ENCODE results near the gene PRKACB. TPM values are rescaled to one million over a fixed set of nuclear protein-coding genes. Genes with fewer than 3 reads are reported as not detected.

PRKACB gene
- total RNA-seq, 4 donors from 2014 or later: 4.4 to 12.3 (median 5.7) TPM

DNA sequence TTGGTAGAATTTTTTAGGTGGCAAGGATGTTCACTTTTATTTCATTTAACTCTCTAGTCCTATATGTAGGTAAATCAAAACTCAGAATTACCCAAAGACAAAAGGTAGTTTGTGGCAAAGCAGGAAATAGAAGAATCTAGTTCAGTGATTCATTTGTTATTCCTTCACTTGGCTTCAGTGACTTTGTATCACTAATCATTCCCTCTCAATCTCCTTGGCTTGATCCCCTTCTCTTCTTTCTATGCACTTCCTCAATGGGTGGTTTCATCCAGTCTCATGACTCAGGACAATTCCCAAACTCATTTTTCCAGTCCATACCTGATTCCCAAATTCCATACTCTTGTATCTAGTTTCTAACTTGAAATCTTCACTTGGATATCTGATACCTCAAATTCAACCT, 64.9 kb downstream of the PRKACB start:
- intact Hi-C loops (cut with DNase I; ENCODE audit: low total_unique reads): no loop called here
- TF ChIP-seq POLR2A (IDR thresholded peaks at IDR 0.05) (no peak), CTCF (IDR thresholded peaks at IDR 0.05) (no peak)
- no peak overlapping the region for H3K4me3 ChIP-seq (ENCODE audit: low read depth, poor library complexity, severe bottlenecking)
- DNase-seq (ENCODE audit: low spot score in 2 of 2): no peak

GRCh38 chr1:84214115-84214956, 70.3 kb downstream of the PRKACB start:
- 94 to 97% methylated on average over 8 of the region's 8 CpGs for WGBS, 2 donors
- no peak for DNase-seq (ENCODE audit: low spot score in 2 of 2)
- TF ChIP-seq CTCF (IDR thresholded peaks at IDR 0.05) (no peak), POLR2A (IDR thresholded peaks at IDR 0.05) (no peak)
- intact Hi-C loops (cut with DNase I; ENCODE audit: low total_unique reads): no loop called here
- H3K4me3 ChIP-seq (ENCODE audit: low read depth, poor library complexity, severe bottlenecking): no peak overlapping the region

GRCh38 chr1:84217239-84217638, 73.2 kb downstream of the PRKACB start:
- DNase-seq (ENCODE audit: low spot score in 2 of 2): no peak
- TF ChIP-seq CTCF (IDR thresholded peaks at IDR 0.05) (no peak), POLR2A (IDR thresholded peaks at IDR 0.05) (no peak)
- intact Hi-C loops (cut with DNase I; ENCODE audit: low total_unique reads): no loop called here
- no peak overlapping the region for H3K4me3 ChIP-seq (ENCODE audit: low read depth, poor library complexity, severe bottlenecking)

DNA sequence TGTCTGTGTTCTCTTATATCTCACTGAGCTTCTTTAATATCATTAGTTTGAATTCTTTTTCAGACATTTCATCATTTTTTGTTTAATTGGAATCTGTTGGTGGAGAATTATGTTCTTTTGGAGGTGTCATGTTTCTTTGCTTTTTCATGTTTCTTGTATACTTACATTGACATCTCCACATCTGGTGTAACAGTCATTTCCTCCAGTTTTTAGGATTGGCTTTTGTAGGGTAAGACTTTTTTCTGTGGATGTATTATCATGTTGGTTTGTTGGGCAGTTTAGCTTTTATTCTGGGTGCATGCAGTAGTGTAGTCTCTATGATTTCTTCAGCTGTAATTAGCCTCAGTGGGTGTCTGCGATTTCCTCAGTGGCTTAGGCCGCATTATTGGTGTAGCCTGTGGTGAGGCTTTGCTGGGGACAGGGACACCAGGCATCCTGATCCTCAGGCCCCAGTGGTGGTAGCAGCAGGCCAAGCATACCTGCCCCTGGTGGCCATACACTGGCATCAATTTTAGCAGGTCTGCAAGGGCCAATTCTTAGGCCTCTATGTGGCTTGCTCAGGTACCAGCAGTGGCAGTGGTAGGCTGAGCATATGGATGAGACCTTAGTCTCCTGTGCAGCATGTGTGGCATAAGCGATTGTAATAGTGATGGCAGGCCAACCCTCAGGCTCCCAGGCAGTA, 79.8 kb downstream of the PRKACB start:
- 44 to 46% methylated on average over 2 to 3 of the region's 3 CpGs for WGBS, 2 donors
- H3K4me3 ChIP-seq (ENCODE audit: low read depth, poor library complexity, severe bottlenecking): no peak overlapping the region
- intact Hi-C loops (cut with DNase I; ENCODE audit: low total_unique reads): no loop called here
- DNase-seq (ENCODE audit: low spot score in 2 of 2): no peak
- TF ChIP-seq CTCF (IDR thresholded peaks at IDR 0.05) (no peak), POLR2A (IDR thresholded peaks at IDR 0.05) (no peak)

DNA sequence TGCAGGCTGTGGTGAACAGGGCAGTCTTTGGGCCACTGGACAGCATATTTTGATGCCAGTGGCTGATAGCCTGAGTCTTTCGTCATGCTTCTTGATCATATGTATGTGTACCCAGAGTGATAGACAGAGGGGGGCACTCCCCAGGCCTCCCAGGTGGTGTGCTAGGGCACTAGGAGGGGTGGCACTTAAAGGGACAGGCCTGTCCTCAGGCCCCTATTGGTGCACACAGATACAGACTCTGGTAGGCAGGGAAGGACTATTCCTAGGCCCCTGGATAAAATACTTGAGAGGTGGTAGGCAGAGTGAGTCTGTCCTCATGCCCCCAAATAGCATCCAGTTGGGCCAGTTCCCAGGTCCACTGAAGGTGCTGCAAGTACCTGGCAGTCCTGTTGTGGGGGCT, 80.8 kb downstream of the PRKACB start:
- no peak for DNase-seq (ENCODE audit: low spot score in 2 of 2)
- intact Hi-C loops (cut with DNase I; ENCODE audit: low total_unique reads): no loop called here
- H3K4me3 ChIP-seq (ENCODE audit: low read depth, poor library complexity, severe bottlenecking): no peak overlapping the region
- no peak for TF ChIP-seq CTCF (IDR thresholded peaks at IDR 0.05)
- no peak for TF ChIP-seq POLR2A (IDR thresholded peaks at IDR 0.05)
- 92% methylated on average over 1 of the region's 1 CpG; no CpG with 5 or more reads in 1 of the 2 donors for WGBS, 2 donors

Measured in lower leg skin (tissue), 4 donors.